K562 (cell line): Measurements from ENCODE around the gene HINT3. TPM values are rescaled to one million over a fixed set of nuclear protein-coding genes. Genes with fewer than 3 reads are reported as not detected.

Source experiments
- ATF7 ChIP-seq: fragments of 450-650 bp; IDR thresholded peaks from 2 replicates; pipeline ENCODE4 v1.7.1; 2014; ENCODE audit warnings: mild to moderate bottlenecking, moderate library complexity
- CEBPB ChIP-seq: fragments of 450-650 bp; IDR thresholded peaks from 2 replicates; pipeline ENCODE4 v1.6.1; 2016; ENCODE audit warnings: missing genetic modification characterization, missing compliant biosample characterization
- HDAC3 ChIP-seq: fragments of 450-650 bp; IDR thresholded peaks from 2 replicates; pipeline ENCODE4 v1.6.1; 2018; ENCODE audit warnings: borderline replicate concordance, mild to moderate bottlenecking, moderate library complexity; ENCODE audit not compliant: partially characterized antibody
- JUND ChIP-seq, 2 experiments: IDR thresholded peaks; 2 replicates in 1 of 2; 3 replicates in 1 of 2; pipeline ENCODE4 v1.6.1; 2011; ENCODE audit warnings: borderline replicate concordance in 2 of 2, low read depth in 2 of 2, low read length in 2 of 2, improper control_type of control experiment in 1 of 2, missing biosample characterization in 1 of 2, missing genetic modification characterization in 1 of 2, missing genetic modification reagents in 1 of 2
- KLF13 ChIP-seq: fragments of 450-650 bp; IDR thresholded peaks from 2 replicates; pipeline ENCODE4 v1.6.1; 2016; ENCODE audit warnings: missing genetic modification characterization, low read depth, mild to moderate bottlenecking, missing compliant biosample characterization, moderate library complexity, borderline replicate concordance
- MAFG ChIP-seq: fragments of 450-650 bp; conservative IDR thresholded peaks from 2 replicates; pipeline ENCODE4 v1.6.1; 2016; ENCODE audit warnings: missing genetic modification characterization, missing compliant biosample characterization
- PURB ChIP-seq: sonication (generic); formaldehyde crosslinking; IDR thresholded peaks from 2 replicates; pipeline ENCODE4 v1.9.0; 2021; ENCODE audit warnings: low read depth, mild to moderate bottlenecking, missing genetic modification reagents
- RAD21 ChIP-seq, 2 experiments: fragments of 250-450 bp in 1 of 2; fragments of 450-650 bp in 1 of 2; sonication (Bioruptor Pico) in 1 of 2; formaldehyde crosslinking in 1 of 2; IDR thresholded peaks in 1 of 2; conservative IDR thresholded peaks in 1 of 2; 2 replicates each; pipeline versions ENCODE4 v1.4.0 to v1.8.0; 2020 to 2022; ENCODE audit warnings: mild to moderate bottlenecking in 2 of 2, moderate library complexity in 1 of 2
- SMC3 ChIP-seq: conservative IDR thresholded peaks from 2 replicates; pipeline ENCODE4 v1.6.1; 2011; ENCODE audit warnings: low read depth, low read length, improper control_type of control experiment; ENCODE audit not compliant: insufficient read depth
- polyA plus RNA-seq, 8 experiments: library from polyadenylated mRNA; depleted of rRNA in 4 of 8; stranded (reverse) in 5 of 8; unstranded in 3 of 8; fragments of >200 nt; fragmentation: Nextera tagmentation in 2 of 8; fragmentation: Illumina TruSeq in 1 of 8; extraction: Ambion mirVana in 2 of 8; extraction: Trizol in 1 of 8; gene quantifications; 2 replicates each; pipeline versions ENCODE4 v1.2.1 to v1.2.3, GENCODE V29; 2011 to 2014; ENCODE audit warnings: inconsistent platforms in 1 of 8, missing spikeins in 1 of 8
- total RNA-seq, 7 experiments: library from RNA; depleted of rRNA in 6 of 7; stranded (reverse); fragments of >200 nt in 6 of 7; fragmentation: Illumina TruSeq in 2 of 7; extraction: Trizol in 2 of 7; gene quantifications; 2 replicates each; pipeline versions ENCODE4 v1.2.1 to v1.2.3, GENCODE V29; 2011 to 2021; ENCODE audit warnings: low replicate concordance in 1 of 7
- TF ChIP-seq, protein P1 (sequence below), 2 experiments: fragments of 450-650 bp; formaldehyde crosslinking in 1 of 2; IDR thresholded peaks; 2 replicates each; pipeline versions ENCODE4 v1.4.0 to v1.6.1; 2014 to 2020; ENCODE audit warnings: mild to moderate bottlenecking in 2 of 2, borderline replicate concordance in 1 of 2, low read depth in 1 of 2
- TF ChIP-seq, protein P2 (sequence below): sonication (generic); formaldehyde crosslinking; IDR thresholded peaks from 2 replicates; pipeline ENCODE4 v1.8.0; 2022; ENCODE audit warnings: mild to moderate bottlenecking, missing genetic modification reagents
- TF ChIP-seq, protein P3 (sequence below): fragments of 450-650 bp; formaldehyde crosslinking; IDR thresholded peaks from 2 replicates; pipeline ENCODE4 v1.4.0; 2022; ENCODE audit warnings: mild to moderate bottlenecking, moderate library complexity

The HINT3 gene
- total and polyA plus RNA-seq, 9 of the 15 experiments (the other 6 are each of a cell fraction or from before 2014, with no cell fraction given) = 1.4 to 16.6 (median 10.8) TPM

DNA sequence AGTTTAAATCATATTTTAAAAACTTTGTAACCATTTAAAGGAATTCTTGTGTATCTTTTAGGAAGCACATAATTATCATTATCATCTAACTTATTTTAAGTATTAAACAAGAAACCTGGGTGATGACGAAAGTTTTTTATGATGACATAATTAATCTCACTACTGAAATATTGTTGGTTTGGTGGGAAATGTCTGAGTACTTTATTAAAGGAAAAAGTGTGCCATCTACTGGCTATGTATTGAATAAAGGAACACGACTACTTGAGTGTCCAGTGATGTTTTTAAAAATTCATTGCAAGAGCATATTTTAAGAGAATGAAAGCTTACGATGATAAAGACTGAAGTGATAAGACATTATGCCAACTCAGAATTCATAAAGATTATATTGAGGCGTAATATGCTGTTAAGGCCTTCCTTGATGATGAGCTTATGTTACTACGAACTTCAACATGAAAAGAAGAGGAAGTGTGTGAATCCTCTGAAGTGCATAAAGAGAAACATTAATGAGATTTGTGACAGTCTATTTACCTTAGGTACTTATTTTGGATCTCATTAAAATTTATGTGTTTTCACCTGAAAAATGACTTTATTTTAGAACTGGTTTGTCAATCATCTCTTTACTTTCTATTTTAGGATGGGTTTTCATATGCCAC lies 17.8 kb downstream of the HINT3 start (continued):
- TF ChIP-seq HDAC3 (peak; percentile 32), RAD21 (CRISPR knock-in tag; conservative IDR thresholded peaks at IDR 0.05 in 1 of 2, IDR thresholded peaks at IDR 0.05 in 1 of 2) (peak; percentile 81 to 84), ATF7 (peak; percentile 69; the same call in 1 of the 2 replicates), JUND (IDR thresholded peaks at IDR 0.05; ENCODE audit: borderline replicate concordance, low read depth, low read length) (no peak), JUND (tag; IDR thresholded peaks at IDR 0.05; ENCODE audit: borderline replicate concordance, low read depth, low read length) (no peak), KLF13 (tag) (no peak), MAFG (tag) (0 out of 2 replicates have a peak, but pooled peaks have one; percentile 7), CEBPB (tag) (peak; percentile 74), PURB (CRISPR knock-in tag) (no peak), SMC3 (peak; percentile 40; the same call in 1 of the 2 replicates)
- TF ChIP-seq, protein P1, sequence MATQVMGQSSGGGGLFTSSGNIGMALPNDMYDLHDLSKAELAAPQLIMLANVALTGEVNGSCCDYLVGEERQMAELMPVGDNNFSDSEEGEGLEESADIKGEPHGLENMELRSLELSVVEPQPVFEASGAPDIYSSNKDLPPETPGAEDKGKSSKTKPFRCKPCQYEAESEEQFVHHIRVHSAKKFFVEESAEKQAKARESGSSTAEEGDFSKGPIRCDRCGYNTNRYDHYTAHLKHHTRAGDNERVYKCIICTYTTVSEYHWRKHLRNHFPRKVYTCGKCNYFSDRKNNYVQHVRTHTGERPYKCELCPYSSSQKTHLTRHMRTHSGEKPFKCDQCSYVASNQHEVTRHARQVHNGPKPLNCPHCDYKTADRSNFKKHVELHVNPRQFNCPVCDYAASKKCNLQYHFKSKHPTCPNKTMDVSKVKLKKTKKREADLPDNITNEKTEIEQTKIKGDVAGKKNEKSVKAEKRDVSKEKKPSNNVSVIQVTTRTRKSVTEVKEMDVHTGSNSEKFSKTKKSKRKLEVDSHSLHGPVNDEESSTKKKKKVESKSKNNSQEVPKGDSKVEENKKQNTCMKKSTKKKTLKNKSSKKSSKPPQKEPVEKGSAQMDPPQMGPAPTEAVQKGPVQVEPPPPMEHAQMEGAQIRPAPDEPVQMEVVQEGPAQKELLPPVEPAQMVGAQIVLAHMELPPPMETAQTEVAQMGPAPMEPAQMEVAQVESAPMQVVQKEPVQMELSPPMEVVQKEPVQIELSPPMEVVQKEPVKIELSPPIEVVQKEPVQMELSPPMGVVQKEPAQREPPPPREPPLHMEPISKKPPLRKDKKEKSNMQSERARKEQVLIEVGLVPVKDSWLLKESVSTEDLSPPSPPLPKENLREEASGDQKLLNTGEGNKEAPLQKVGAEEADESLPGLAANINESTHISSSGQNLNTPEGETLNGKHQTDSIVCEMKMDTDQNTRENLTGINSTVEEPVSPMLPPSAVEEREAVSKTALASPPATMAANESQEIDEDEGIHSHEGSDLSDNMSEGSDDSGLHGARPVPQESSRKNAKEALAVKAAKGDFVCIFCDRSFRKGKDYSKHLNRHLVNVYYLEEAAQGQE (IDR thresholded peaks at IDR 0.05; ENCODE audit: borderline replicate concordance) = peak; percentile 53; the same call in 1 of the 2 replicates
- TF ChIP-seq, protein P1 (CRISPR knock-in tag; IDR thresholded peaks at IDR 0.05; ENCODE audit: low read depth) = no peak
- TF ChIP-seq, protein P2, sequence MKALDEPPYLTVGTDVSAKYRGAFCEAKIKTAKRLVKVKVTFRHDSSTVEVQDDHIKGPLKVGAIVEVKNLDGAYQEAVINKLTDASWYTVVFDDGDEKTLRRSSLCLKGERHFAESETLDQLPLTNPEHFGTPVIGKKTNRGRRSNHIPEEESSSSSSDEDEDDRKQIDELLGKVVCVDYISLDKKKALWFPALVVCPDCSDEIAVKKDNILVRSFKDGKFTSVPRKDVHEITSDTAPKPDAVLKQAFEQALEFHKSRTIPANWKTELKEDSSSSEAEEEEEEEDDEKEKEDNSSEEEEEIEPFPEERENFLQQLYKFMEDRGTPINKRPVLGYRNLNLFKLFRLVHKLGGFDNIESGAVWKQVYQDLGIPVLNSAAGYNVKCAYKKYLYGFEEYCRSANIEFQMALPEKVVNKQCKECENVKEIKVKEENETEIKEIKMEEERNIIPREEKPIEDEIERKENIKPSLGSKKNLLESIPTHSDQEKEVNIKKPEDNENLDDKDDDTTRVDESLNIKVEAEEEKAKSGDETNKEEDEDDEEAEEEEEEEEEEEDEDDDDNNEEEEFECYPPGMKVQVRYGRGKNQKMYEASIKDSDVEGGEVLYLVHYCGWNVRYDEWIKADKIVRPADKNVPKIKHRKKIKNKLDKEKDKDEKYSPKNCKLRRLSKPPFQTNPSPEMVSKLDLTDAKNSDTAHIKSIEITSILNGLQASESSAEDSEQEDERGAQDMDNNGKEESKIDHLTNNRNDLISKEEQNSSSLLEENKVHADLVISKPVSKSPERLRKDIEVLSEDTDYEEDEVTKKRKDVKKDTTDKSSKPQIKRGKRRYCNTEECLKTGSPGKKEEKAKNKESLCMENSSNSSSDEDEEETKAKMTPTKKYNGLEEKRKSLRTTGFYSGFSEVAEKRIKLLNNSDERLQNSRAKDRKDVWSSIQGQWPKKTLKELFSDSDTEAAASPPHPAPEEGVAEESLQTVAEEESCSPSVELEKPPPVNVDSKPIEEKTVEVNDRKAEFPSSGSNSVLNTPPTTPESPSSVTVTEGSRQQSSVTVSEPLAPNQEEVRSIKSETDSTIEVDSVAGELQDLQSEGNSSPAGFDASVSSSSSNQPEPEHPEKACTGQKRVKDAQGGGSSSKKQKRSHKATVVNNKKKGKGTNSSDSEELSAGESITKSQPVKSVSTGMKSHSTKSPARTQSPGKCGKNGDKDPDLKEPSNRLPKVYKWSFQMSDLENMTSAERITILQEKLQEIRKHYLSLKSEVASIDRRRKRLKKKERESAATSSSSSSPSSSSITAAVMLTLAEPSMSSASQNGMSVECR (CRISPR knock-in tag) = no peak
- TF ChIP-seq, protein P3, sequence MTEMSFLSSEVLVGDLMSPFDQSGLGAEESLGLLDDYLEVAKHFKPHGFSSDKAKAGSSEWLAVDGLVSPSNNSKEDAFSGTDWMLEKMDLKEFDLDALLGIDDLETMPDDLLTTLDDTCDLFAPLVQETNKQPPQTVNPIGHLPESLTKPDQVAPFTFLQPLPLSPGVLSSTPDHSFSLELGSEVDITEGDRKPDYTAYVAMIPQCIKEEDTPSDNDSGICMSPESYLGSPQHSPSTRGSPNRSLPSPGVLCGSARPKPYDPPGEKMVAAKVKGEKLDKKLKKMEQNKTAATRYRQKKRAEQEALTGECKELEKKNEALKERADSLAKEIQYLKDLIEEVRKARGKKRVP = no peak
